IMR-90 (cell line): ENCODE measurements around the gene SLC6A2. TPM values are rescaled to one million over a fixed set of nuclear protein-coding genes. Genes with fewer than 3 reads are reported as not detected.

Source experiments
- ATAC-seq: fragments of 200-7000 bp; cut with Tn5 transposase; 2 replicates; pipeline ENCODE4 v1.9.1; 2020; ENCODE audit warnings: low read depth, mild to moderate bottlenecking, moderate library complexity
- BruUV-seq: library from RNA; stranded (reverse); fragments of 400-500 nt; replicated peaks from 2 replicates; lab custom pipeline; 2021; lab: Mats Ljungman, UMichigan
- CTCF ChIA-PET: fragments of 300-600 bp; formaldehyde crosslinking; extraction: SDS; loops from one replicate; lab custom pipeline; 2021; ENCODE audit warnings: antibody characterized with exemption; lab: Yijun Ruan, JAX
- POLR2A ChIA-PET: fragments of 300-600 bp; sonication (Branson Sonifier 250); formaldehyde crosslinking; loops from one replicate; lab custom pipeline; 2022; ENCODE audit warnings: antibody characterized with exemption; ENCODE audit not compliant: unreplicated experiment; lab: Charles Lee
- DNase-seq: peaks from one replicate; pipeline ENCODE4 v3.0.0; 2013
- H2AFZ ChIP-seq: replicated peaks from 2 replicates; pipeline ENCODE3; 2013; ENCODE audit warnings: low read length, mild to moderate bottlenecking; ENCODE audit not compliant: poor library complexity
- H2AK5ac ChIP-seq: 2 replicates; pipeline ENCODE4 v1.6.1; 2013; ENCODE audit warnings: low read depth, low read length, inconsistent platforms
- H2AK9ac ChIP-seq: replicated peaks from 2 replicates; pipeline ENCODE3; 2013; ENCODE audit warnings: mild to moderate bottlenecking, low read depth, low read length, moderate library complexity; ENCODE audit not compliant: poor library complexity
- H2BK120ac ChIP-seq: 2 replicates; pipeline ENCODE4 v1.6.1; 2013; ENCODE audit warnings: low read depth, low read length, inconsistent platforms
- H2BK15ac ChIP-seq: 3 replicates; pipeline ENCODE4 v1.6.1; 2013; ENCODE audit warnings: low read depth, low read length, inconsistent platforms
- H2BK20ac ChIP-seq: 2 replicates; pipeline ENCODE4 v1.6.1; 2013; ENCODE audit warnings: low read depth, mild to moderate bottlenecking, inconsistent platforms, low read length, moderate library complexity
- H2BK5ac ChIP-seq: 2 replicates; pipeline ENCODE4 v1.6.1; 2013; ENCODE audit warnings: mild to moderate bottlenecking, low read depth, low read length, inconsistent platforms; ENCODE audit not compliant: poor library complexity, severe bottlenecking
- H3K14ac ChIP-seq: replicated peaks from 2 replicates; pipeline ENCODE4 v1.6.1; 2013; ENCODE audit warnings: low read depth, low read length, inconsistent platforms
- H3K18ac ChIP-seq: 2 replicates; pipeline ENCODE4 v1.6.1; 2013; ENCODE audit warnings: low read depth, low read length, control low read depth
- H3K23ac ChIP-seq: 2 replicates; pipeline ENCODE4 v1.6.1; 2013; ENCODE audit warnings: low read depth, low read length, inconsistent platforms
- H3K27ac ChIP-seq: 2 replicates; pipeline ENCODE4 v1.5.1; 2013; ENCODE audit warnings: mild to moderate bottlenecking, control low read depth, low read length; ENCODE audit not compliant: insufficient read depth
- H3K27me3 ChIP-seq: 2 replicates; pipeline ENCODE4 v1.6.1; 2013; ENCODE audit warnings: low read length; ENCODE audit not compliant: control insufficient read depth, insufficient read depth
- H3K36me3 ChIP-seq: 2 replicates; pipeline ENCODE4 v1.6.1; 2013; ENCODE audit warnings: low read length, mixed read lengths; ENCODE audit not compliant: control insufficient read depth, insufficient read depth
- H3K4ac ChIP-seq: 2 replicates; pipeline ENCODE4 v1.6.1; 2013; ENCODE audit warnings: low read depth, low read length, inconsistent platforms
- H3K4me1 ChIP-seq: 2 replicates; pipeline ENCODE4 v1.6.1; 2013; ENCODE audit warnings: low read length, mixed read lengths; ENCODE audit not compliant: control insufficient read depth, insufficient read depth
- H3K4me2 ChIP-seq: 2 replicates; pipeline ENCODE4 v1.6.1; 2013; ENCODE audit warnings: low read depth, mild to moderate bottlenecking, control low read depth, low read length, moderate library complexity
- H3K4me3 ChIP-seq: 2 replicates; pipeline ENCODE4 v1.5.1; 2013; ENCODE audit warnings: low read depth, mild to moderate bottlenecking, control low read depth, low read length, moderate library complexity; ENCODE audit not compliant: insufficient read depth
- H3K56ac ChIP-seq: 2 replicates; pipeline ENCODE4 v1.6.1; 2013; ENCODE audit warnings: low read length, inconsistent platforms; ENCODE audit not compliant: insufficient read depth; ENCODE audit errors: extremely low read depth
- H3K79me1 ChIP-seq, 2 experiments: 2 replicates each; pipeline ENCODE4 v1.6.1; 2013; ENCODE audit warnings: low read length in 2 of 2, inconsistent platforms in 1 of 2, low read depth in 1 of 2
- H3K9ac ChIP-seq: 2 replicates; pipeline ENCODE4 v1.6.1; 2013; ENCODE audit warnings: low read depth, low read length, control low read depth
- H3K9me1 ChIP-seq: 2 replicates; pipeline ENCODE4 v1.6.1; 2013; ENCODE audit warnings: low read length, inconsistent platforms; ENCODE audit not compliant: insufficient read depth
- H3K9me3 ChIP-seq: 2 replicates; pipeline ENCODE4 v1.6.1; 2013; ENCODE audit warnings: low read length; ENCODE audit not compliant: control insufficient read depth, insufficient read depth
- H4K20me1 ChIP-seq: 2 replicates; pipeline ENCODE4 v1.6.1; 2013; ENCODE audit warnings: low read length, inconsistent platforms; ENCODE audit not compliant: insufficient read depth
- H4K5ac ChIP-seq: 2 replicates; pipeline ENCODE4 v1.6.1; 2013; ENCODE audit warnings: mild to moderate bottlenecking, low read depth, low read length, control low read depth
- H4K8ac ChIP-seq, 2 experiments: 2 replicates each; pipeline ENCODE4 v1.6.1; 2013; ENCODE audit warnings: low read depth in 2 of 2, low read length in 2 of 2, control low read depth in 1 of 2, inconsistent platforms in 1 of 2
- H4K91ac ChIP-seq: 2 replicates; pipeline ENCODE4 v1.6.1; 2013; ENCODE audit warnings: low read depth, low read length, inconsistent platforms; ENCODE audit not compliant: insufficient read depth
- CEBPB ChIP-seq: IDR thresholded peaks from 2 replicates; pipeline ENCODE4 v1.6.1; 2012; ENCODE audit warnings: low read depth, low read length, improper control_type of control experiment
- CHD1 ChIP-seq: IDR thresholded peaks from 2 replicates; pipeline ENCODE4 v1.6.1; 2012; ENCODE audit warnings: low read depth, low read length, improper control_type of control experiment
- ELK1 ChIP-seq: fragments of 150-350 bp; IDR thresholded peaks from 2 replicates; pipeline ENCODE4 v1.6.1; 2016; ENCODE audit warnings: low read depth, mild to moderate bottlenecking, low read length, moderate library complexity, borderline replicate concordance
- MAFK ChIP-seq: IDR thresholded peaks from 2 replicates; pipeline ENCODE4 v1.6.1; 2012; ENCODE audit warnings: low read depth, low read length, improper control_type of control experiment
- MXI1 ChIP-seq: IDR thresholded peaks from 2 replicates; pipeline ENCODE4 v1.6.1; 2012; ENCODE audit warnings: low read depth, mild to moderate bottlenecking, low read length, moderate library complexity, borderline replicate concordance
- NFE2L2 ChIP-seq: fragments of 150-350 bp; IDR thresholded peaks from 2 replicates; pipeline ENCODE4 v1.6.1; 2016; ENCODE audit warnings: low read depth, mild to moderate bottlenecking, low read length
- POLR2A ChIP-seq: IDR thresholded peaks from 2 replicates; pipeline ENCODE4 v1.6.1; 2012; ENCODE audit warnings: mild to moderate bottlenecking, low read depth, low read length
- RCOR1 ChIP-seq: IDR thresholded peaks from 2 replicates; pipeline ENCODE4 v1.6.1; 2012; ENCODE audit warnings: mild to moderate bottlenecking, low read length, improper control_type of control experiment; ENCODE audit not compliant: insufficient replicate concordance
- RFX5 ChIP-seq: IDR thresholded peaks from 2 replicates; pipeline ENCODE4 v1.8.0; 2012; ENCODE audit warnings: low read depth, mild to moderate bottlenecking, low read length, moderate library complexity
- SMC3 ChIP-seq: fragments of 150-350 bp; IDR thresholded peaks from 2 replicates; pipeline ENCODE4 v1.6.1; 2016; ENCODE audit warnings: low read depth, mild to moderate bottlenecking, antibody characterized with exemption, low read length, moderate library complexity
- WGBS, 2 experiments: methylation state at CpG; one replicate each; pipeline versions ENCODE4 v1.1.5 to v1.1.7; 2013; ENCODE audit warnings: missing lambda C conversion rate in 2 of 2; ENCODE audit not compliant: insufficient read length in 1 of 2; ENCODE audit errors: extremely low coverage in 2 of 2; 5-methylcytosine and 5-hydroxymethylcytosine counted together
- dilution Hi-C: fragments of 300-500 bp; cut with HindIII; formaldehyde crosslinking; loops from one replicate; pipeline ENCODE4 v1.14.3; 2018; ENCODE audit warnings: low sequenced_read_pairs; ENCODE audit not compliant: unreplicated experiment
- in situ Hi-C: fragments of 300-500 bp; cut with MboI; formaldehyde crosslinking; loops from 3 replicates; pipeline ENCODE4 v1.14.3; 2019; ENCODE audit warnings: low sequenced_read_pairs, inconsistent platforms, mixed read lengths
- intact Hi-C: fragments of 100-400 bp; cut with micrococcal nuclease; formaldehyde crosslinking; loops from 2 replicates; pipeline ENCODE4 v1.10.0; 2022
- polyA plus RNA-seq, 3 experiments: library from polyadenylated mRNA; depleted of rRNA; stranded (reverse); fragments of >200 nt; gene quantifications; 2 replicates each; pipeline ENCODE4 v1.2.3, GENCODE V29; 2012; ENCODE audit warnings: low replicate concordance in 1 of 3
- total RNA-seq: library from RNA; depleted of rRNA; stranded (reverse); fragments of >200 nt; gene quantifications from 2 replicates; pipeline ENCODE4 v1.2.3, GENCODE V29; 2012

SLC6A2 gene
- total and polyA plus RNA-seq, 2 of the 4 experiments (the other 2 are of a cell fraction) = not detected

GRCh38 chr16:55691771-55692170 lies 36.0 kb downstream of the SLC6A2 start:
- H3K9me1 ChIP-seq = no peaks in the 10 kb centered on the region
- H3K23ac ChIP-seq = no peak overlapping the region
- ChIA-PET POLR2A (no interaction called here), CTCF (no interaction called here)
- H2AK5ac ChIP-seq = no peak overlapping the region
- no peak overlapping the region for H3K4me3 ChIP-seq
- H3K4ac ChIP-seq = no peak overlapping the region
- no peak overlapping the region for H2BK120ac ChIP-seq
- H2BK5ac ChIP-seq = no peak overlapping the region
- H3K14ac ChIP-seq = no peak overlapping the region
- no peaks in the 10 kb centered on the region for H3K79me1 ChIP-seq
- H2AFZ ChIP-seq = no peak overlapping the region
- peaks cover 5% of the 10 kb centered on the region for H3K27me3 ChIP-seq
- TF ChIP-seq RCOR1 (no peak), POLR2A (no peak), MAFK (no peak), CHD1 (no peak), MXI1 (no peak), ELK1 (no peak), SMC3 (no peak), NFE2L2 (no peak), CEBPB (no peak), RFX5 (no peak)
- H2AK9ac ChIP-seq = peak overlapping the region; percentile 37
- H4K20me1 ChIP-seq = no peaks in the 10 kb centered on the region
- H3K9ac ChIP-seq = no peak overlapping the region
- no peak for ATAC-seq
- no peak overlapping the region for H4K5ac ChIP-seq
- no TSS peak for BruUV-seq
- intact Hi-C loops (no loop called here), dilution Hi-C loops (no loop called here), in situ Hi-C loops (no loop called here)
- no CpG with 5 or more reads among the region's 12 CpGs for WGBS, 2 experiments
- no peak overlapping the region for H3K27ac ChIP-seq
- H3K4me2 ChIP-seq = no peak overlapping the region
- no peak for DNase-seq
- H4K8ac ChIP-seq = no peak overlapping the region
- H3K9me3 ChIP-seq = no peaks in the 10 kb centered on the region
- H2BK15ac ChIP-seq = no peak overlapping the region
- no peak overlapping the region for H3K18ac ChIP-seq
- no peak overlapping the region for H2BK20ac ChIP-seq
- H3K56ac ChIP-seq = no peak overlapping the region
- no peak overlapping the region for H4K91ac ChIP-seq
- no peaks in the 10 kb centered on the region for H3K4me1 ChIP-seq
- no peaks in the 10 kb centered on the region for H3K36me3 ChIP-seq
